Stomach (tissue), 9 donors: ENCODE data around the gene KCNIP4. TPM values are rescaled to one million over a fixed set of nuclear protein-coding genes. Genes with fewer than 3 reads are reported as not detected.

Source experiments
- DNase-seq, 2 donors: peaks; one replicate each; pipeline versions ENCODE4 v3.0.0 to v3.0.0-alpha.2; 2013 to 2019
- H3K27ac ChIP-seq, 5 donors: fragments of 200-600 bp in 4 of 5; sonication (generic) in 4 of 5; one replicate each; pipeline ENCODE4 v1.5.1; 2013 to 2019; ENCODE audit warnings: mild to moderate bottlenecking in 1 of 5, moderate library complexity in 1 of 5
- H3K27me3 ChIP-seq, 3 donors: fragments of 200-600 bp; sonication (generic); one replicate each; pipeline ENCODE4 v1.5.1; 2017 to 2019; ENCODE audit warnings: mixed run types in 1 of 3
- H3K36me3 ChIP-seq, 4 donors: fragments of 200-600 bp; sonication (generic); 1 replicate in 3 of 4; 2 replicates in 1 of 4; pipeline ENCODE4 v1.5.1; 2016 to 2019
- H3K4me1 ChIP-seq, 4 donors: fragments of 200-600 bp; sonication (generic); one replicate each; pipeline ENCODE4 v1.5.1; 2016 to 2019
- H3K4me3 ChIP-seq, 4 donors: fragments of 200-600 bp; sonication (generic) in 3 of 4; one replicate each; pipeline ENCODE4 v1.5.1; 2016 to 2019; ENCODE audit warnings: mild to moderate bottlenecking in 1 of 4
- H3K9me3 ChIP-seq, 4 donors: fragments of 200-600 bp; sonication (generic); one replicate each; pipeline ENCODE4 v1.5.1; 2016 to 2019
- CTCF ChIP-seq, 7 experiments: fragments of 450-650 bp in 4 of 7; fragments of 200-600 bp in 3 of 7; sonication (generic) in 3 of 7; IDR thresholded peaks; one replicate each; pipeline ENCODE4 v1.5.1; 2016 to 2019; ENCODE audit warnings: antibody characterized with exemption in 7 of 7, control low read depth in 2 of 7, mild to moderate bottlenecking in 1 of 7
- EP300 ChIP-seq: sonication (generic); formaldehyde crosslinking; IDR thresholded peaks from one replicate; pipeline ENCODE4 v1.6.1; 2017; ENCODE audit warnings: antibody characterized with exemption
- POLR2A ChIP-seq, 4 donors: fragments of 450-650 bp; IDR thresholded peaks; one replicate each; pipeline ENCODE4 v1.6.1; 2016; ENCODE audit warnings: antibody characterized with exemption in 4 of 4, control low read depth in 2 of 4, mild to moderate bottlenecking in 1 of 4, moderate library complexity in 1 of 4
- POLR2AphosphoS5 ChIP-seq, 3 donors: sonication (generic); formaldehyde crosslinking; IDR thresholded peaks; one replicate each; pipeline ENCODE4 v1.6.1; 2016; ENCODE audit warnings: antibody characterized with exemption in 3 of 3
- WGBS, 5 donors: extraction: QIAGEN DNeasy Blood & Tissue Kit in 3 of 5; methylation state at CpG; one replicate each; pipeline versions ENCODE4 v1.1.5 to v1.1.7; 2013 to 2018; 5-methylcytosine and 5-hydroxymethylcytosine counted together
- intact Hi-C: fragments of 100-400 bp; cut with DNase I; formaldehyde crosslinking; loops from one replicate; pipeline ENCODE4 v1.15.1; 2023; ENCODE audit warnings: low total_unique reads
- polyA plus RNA-seq, 3 donors: library from polyadenylated mRNA; stranded (reverse); fragments of 200-250 nt; gene quantifications; one replicate each; pipeline ENCODE4 v1.2.3, GENCODE V29; 2013
- total RNA-seq, 5 donors: library from RNA; depleted of rRNA; stranded (reverse); fragments of >200 nt; gene quantifications; one replicate each; pipeline versions ENCODE4 v1.1.0 to v1.2.3, GENCODE V29; 2014 to 2016
- donor health status: healthy with polysubstance abuse.
- donor health status: Bipolar disorder and iron deficiency.
- donor health status: healthy.

KCNIP4 gene
- total and polyA plus RNA-seq, 8 donors, result 0.23 to 1.8 (median 1.3) TPM; not detected in 4

GRCh38 chr4:21514022-21514694 lies 434.4 kb downstream of the KCNIP4 start:
- no peak for DNase-seq
- Histone ChIP-seq H3K9me3 (no peaks in the 10 kb centered on the region), H3K4me3 (no peak overlapping the region), H3K36me3 (no peaks in the 10 kb centered on the region), H3K27ac (no peak overlapping the region), H3K4me1 (no peaks in the 10 kb centered on the region), H3K27me3 (no peaks in the 10 kb centered on the region)
- 54 to 59% (median 56%) methylated on average over 4 of the region's 4 CpGs for WGBS, 5 donors
- intact Hi-C loops, result loop anchor here (10.0 kb wide), 1 partner anchor 251 kb away; no protein-coding TSS in a partner anchor
- TF ChIP-seq POLR2A (IDR thresholded peaks at IDR 0.05) (no peak), EP300 (no peak), CTCF (IDR thresholded peaks at IDR 0.05) (no peak), POLR2AphosphoS5 (IDR thresholded peaks at IDR 0.05) (no peak)

GRCh38 chr4:21512353-21512752 lies 436.2 kb downstream of the KCNIP4 start:
- no peak for TF ChIP-seq POLR2A (IDR thresholded peaks at IDR 0.05)
- TF ChIP-seq CTCF (IDR thresholded peaks at IDR 0.05), result peak in 2 of 7 experiments; percentile 5 to 30

GRCh38 chr4:21507439-21507838 lies 441.1 kb downstream of the KCNIP4 start:
- H3K4me3 ChIP-seq, result no peak overlapping the region
- DNase-seq, result peak in 1 of 2 donors; percentile 6
- H3K9me3 ChIP-seq, result no peaks in the 10 kb centered on the region
- no peaks in the 10 kb centered on the region for H3K4me1 ChIP-seq
- no peaks in the 10 kb centered on the region for H3K36me3 ChIP-seq
- TF ChIP-seq EP300 (no peak), CTCF (IDR thresholded peaks at IDR 0.05) (no peak), POLR2A (IDR thresholded peaks at IDR 0.05) (no peak), POLR2AphosphoS5 (IDR thresholded peaks at IDR 0.05) (no peak)
- H3K27me3 ChIP-seq, result no peaks in the 10 kb centered on the region
- 83 to 92% (median 88%) methylated on average over 4 of the region's 4 CpGs for WGBS, 5 donors
- intact Hi-C loops, result no loop called here
- no peak overlapping the region for H3K27ac ChIP-seq

More at GRCh38 chr4:21512353-21512752, 436.2 kb downstream of the KCNIP4 start:
- no peak overlapping the region for H3K27ac ChIP-seq
- no peaks in the 10 kb centered on the region for H3K36me3 ChIP-seq
- intact Hi-C loops, result loop anchor here (10.0 kb wide), 1 partner anchor 252 kb away; no protein-coding TSS in a partner anchor
- no peaks in the 10 kb centered on the region for H3K4me1 ChIP-seq
- no peaks in the 10 kb centered on the region for H3K27me3 ChIP-seq
- 69 to 97% (median 76%) methylated on average over 1 of the region's 1 CpG for WGBS, 5 donors
- no peak overlapping the region for H3K4me3 ChIP-seq
- peak in 1 of 2 donors; percentile 69 for DNase-seq
- no peaks in the 10 kb centered on the region for H3K9me3 ChIP-seq

- Histone ChIP-seq H3K27me3 (no peaks in the 10 kb centered on the region), H3K27ac (no peak overlapping the region), H3K36me3 (no peaks in the 10 kb centered on the region), H3K4me1 (no peaks in the 10 kb centered on the region), H3K9me3 (no peaks in the 10 kb centered on the region), H3K4me3 (no peak overlapping the region)
- WGBS, 5 donors, result 59 to 79% (median 68%) methylated on average over 1 of the region's 1 CpG
- intact Hi-C loops, result no loop called here
- TF ChIP-seq CTCF (IDR thresholded peaks at IDR 0.05), result no peak
- TF ChIP-seq POLR2A (IDR thresholded peaks at IDR 0.05), result no peak
- TF ChIP-seq EP300, result no peak
- TF ChIP-seq POLR2AphosphoS5 (IDR thresholded peaks at IDR 0.05), result no peak
- DNase-seq, result no peak
Measured at GRCh38 chr4:21490682-21491081, 457.9 kb downstream of the KCNIP4 start.
